Liver (tissue), 3 donors: ENCODE results near the gene CDK11A.
"Not testable (repeated sequence)": the region's sequence is repeated elsewhere in the genome, so short reads cannot be mapped to it uniquely, and the experiment has no call there.

Experiments used
- CTCF ChIP-seq: fragments of 150-350 bp; IDR thresholded peaks from 2 replicates; pipeline ENCODE4 v1.5.1; 2017; ENCODE audit warnings: improper control_type of control experiment, low read depth, low read length; ENCODE audit not compliant: missing input control
- EGR1 ChIP-seq, 2 donors: IDR thresholded peaks; 2 replicates each; pipeline ENCODE4 v1.6.1; 2016 to 2018; ENCODE audit warnings: antibody characterized with exemption in 2 of 2, low read depth in 2 of 2
- GABPA ChIP-seq, 2 donors: IDR thresholded peaks in 1 of 2; conservative IDR thresholded peaks in 1 of 2; 2 replicates each; pipeline ENCODE4 v1.6.1; 2016; ENCODE audit warnings: antibody characterized with exemption in 2 of 2, mild to moderate bottlenecking in 1 of 2, moderate library complexity in 1 of 2
- RAD21 ChIP-seq, 2 donors: IDR thresholded peaks; 2 replicates each; pipeline ENCODE4 v1.6.1; 2016; ENCODE audit warnings: antibody characterized with exemption in 2 of 2, mild to moderate bottlenecking in 2 of 2
- TAF1 ChIP-seq: conservative IDR thresholded peaks from 2 replicates; pipeline ENCODE4 v1.6.1; 2016; ENCODE audit warnings: antibody characterized with exemption, mild to moderate bottlenecking
- TF ChIP-seq, protein P1 (sequence below): IDR thresholded peaks from 2 replicates; pipeline ENCODE4 v1.6.1; 2016; ENCODE audit warnings: antibody characterized with exemption, mild to moderate bottlenecking
- donor health status: healthy.
- donor health status: healthy.

- not testable (repeated sequence) for TF ChIP-seq CTCF; GABPA (IDR thresholded peaks at IDR 0.05 in 1 of 2, conservative IDR thresholded peaks at IDR 0.05 in 1 of 2); RAD21 (IDR thresholded peaks at IDR 0.05); TAF1; EGR1 (IDR thresholded peaks at IDR 0.05; ENCODE audit: low read depth in 2 of 2)
- TF ChIP-seq, protein P1, sequence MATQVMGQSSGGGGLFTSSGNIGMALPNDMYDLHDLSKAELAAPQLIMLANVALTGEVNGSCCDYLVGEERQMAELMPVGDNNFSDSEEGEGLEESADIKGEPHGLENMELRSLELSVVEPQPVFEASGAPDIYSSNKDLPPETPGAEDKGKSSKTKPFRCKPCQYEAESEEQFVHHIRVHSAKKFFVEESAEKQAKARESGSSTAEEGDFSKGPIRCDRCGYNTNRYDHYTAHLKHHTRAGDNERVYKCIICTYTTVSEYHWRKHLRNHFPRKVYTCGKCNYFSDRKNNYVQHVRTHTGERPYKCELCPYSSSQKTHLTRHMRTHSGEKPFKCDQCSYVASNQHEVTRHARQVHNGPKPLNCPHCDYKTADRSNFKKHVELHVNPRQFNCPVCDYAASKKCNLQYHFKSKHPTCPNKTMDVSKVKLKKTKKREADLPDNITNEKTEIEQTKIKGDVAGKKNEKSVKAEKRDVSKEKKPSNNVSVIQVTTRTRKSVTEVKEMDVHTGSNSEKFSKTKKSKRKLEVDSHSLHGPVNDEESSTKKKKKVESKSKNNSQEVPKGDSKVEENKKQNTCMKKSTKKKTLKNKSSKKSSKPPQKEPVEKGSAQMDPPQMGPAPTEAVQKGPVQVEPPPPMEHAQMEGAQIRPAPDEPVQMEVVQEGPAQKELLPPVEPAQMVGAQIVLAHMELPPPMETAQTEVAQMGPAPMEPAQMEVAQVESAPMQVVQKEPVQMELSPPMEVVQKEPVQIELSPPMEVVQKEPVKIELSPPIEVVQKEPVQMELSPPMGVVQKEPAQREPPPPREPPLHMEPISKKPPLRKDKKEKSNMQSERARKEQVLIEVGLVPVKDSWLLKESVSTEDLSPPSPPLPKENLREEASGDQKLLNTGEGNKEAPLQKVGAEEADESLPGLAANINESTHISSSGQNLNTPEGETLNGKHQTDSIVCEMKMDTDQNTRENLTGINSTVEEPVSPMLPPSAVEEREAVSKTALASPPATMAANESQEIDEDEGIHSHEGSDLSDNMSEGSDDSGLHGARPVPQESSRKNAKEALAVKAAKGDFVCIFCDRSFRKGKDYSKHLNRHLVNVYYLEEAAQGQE: not testable (repeated sequence)
Measured at GRCh38 chr1:1692324-1692713, 31.8 kb downstream of the CDK11A start.
